Measurements from ENCODE around the gene HELZ. TPM values are rescaled to one million over a fixed set of nuclear protein-coding genes. Genes with fewer than 3 reads are reported as not detected.

Gene HELZ
- total and polyA plus RNA-seq, 2 donors (not counting 3 experiments of a cell fraction or from before 2014, with no cell fraction given): 8.0 to 47.3 TPM

GRCh38 chr17:67072885-67073284 lies 172.1 kb downstream of the HELZ start:
- intact Hi-C loops (cut with micrococcal nuclease) (no loop called here), dilution Hi-C loops (cut with MboI; ENCODE audit: extremely low pct_ligation_motif_present, low sequenced_read_pairs) (no loop called here)
- FAIRE-seq (no peak), DNase-seq (ENCODE audit: low read depth, low spot score) (no peak)
- H3K9me3 ChIP-seq (replicated peaks; ENCODE audit: control insufficient read depth, insufficient read depth, low read length): no peaks in the 10 kb centered on the region
- no peak overlapping the region for H3K4me3 ChIP-seq (replicated peaks in 1 of 3; ENCODE audit: insufficient read depth in 1 of 3, low read depth in 1 of 3, low read length in 3 of 3)
- H3K27me3 ChIP-seq (ENCODE audit: control insufficient read depth in 2 of 2, insufficient read depth in 2 of 2, low read length in 2 of 2): no peaks in the 10 kb centered on the region
- no peak overlapping the region for H2AFZ ChIP-seq (ENCODE audit: low read depth, low read length)
- no peaks in the 10 kb centered on the region for H3K36me3 ChIP-seq (ENCODE audit: control insufficient read depth in 2 of 2, extremely low read depth in 1 of 2, insufficient read depth in 2 of 2, low read length in 2 of 2)
- H3K4me2 ChIP-seq (ENCODE audit: insufficient read depth, low read length): no peak overlapping the region
- no peaks in the 10 kb centered on the region for H3K79me2 ChIP-seq (ENCODE audit: control insufficient read depth, insufficient read depth, low read length)
- TF ChIP-seq POLR2AphosphoS5 (IDR thresholded peaks at IDR 0.05; ENCODE audit: insufficient read depth, low read depth, low read length) (no peak), EZH2 (IDR thresholded peaks at IDR 0.05; ENCODE audit: borderline replicate concordance, low read depth, low read length, severe bottlenecking) (no peak), POLR2A (IDR thresholded peaks at IDR 0.05; ENCODE audit: low read depth, low read length) (no peak), FOS (IDR thresholded peaks at IDR 0.05; ENCODE audit: borderline replicate concordance, insufficient read depth, low read length) (no peak), GATA2 (IDR thresholded peaks at IDR 0.05; ENCODE audit: insufficient read depth, insufficient read length, low read depth, low read length) (no peak), JUN (IDR thresholded peaks at IDR 0.05; ENCODE audit: borderline replicate concordance, insufficient read depth, insufficient read length, low read depth) (no peak), MAX (IDR thresholded peaks at IDR 0.05; ENCODE audit: insufficient read depth, insufficient read length) (no peak), MYC (IDR thresholded peaks at IDR 0.05; ENCODE audit: low read depth, low read length) (no peak), CTCF (IDR thresholded peaks at IDR 0.05; ENCODE audit: extremely low read depth in 1 of 2, insufficient read depth in 1 of 2, low read depth in 1 of 2, low read length in 2 of 2) (no peak)
- no peak overlapping the region for H3K27ac ChIP-seq (ENCODE audit: insufficient read depth, low read depth, low read length)
- H3K4me1 ChIP-seq (ENCODE audit: control insufficient read depth, extremely low read depth, insufficient read depth, low read length): no peaks in the 10 kb centered on the region
- no peaks in the 10 kb centered on the region for H3K9me1 ChIP-seq (replicated peaks; ENCODE audit: control insufficient read depth, extremely low read depth, insufficient read depth, low read length)
- POLR2A ChIA-PET: no interaction called here
- no peak overlapping the region for H3K9ac ChIP-seq (replicated peaks; ENCODE audit: extremely low read depth, insufficient read depth, low read length)
- no peaks in the 10 kb centered on the region for H4K20me1 ChIP-seq (replicated peaks; ENCODE audit: control insufficient read depth, extremely low read depth, insufficient read depth, low read length)
- BruUV-seq (replicated peaks): no TSS peak
- CTCF ChIA-PET: no interaction called here
